B cell (primary cell): ENCODE data around the gene NKTR.

Experiments
- EZH2 ChIP-seq: IDR thresholded peaks from 2 replicates; pipeline ENCODE4 v1.6.1; 2012; ENCODE audit warnings: borderline replicate concordance, low read depth, mild to moderate bottlenecking, moderate library complexity, low read length; ENCODE audit not compliant: insufficient read depth, poor library complexity, severe bottlenecking
- TF ChIP-seq, protein P1 (sequence below): fragments of 200-600 bp; IDR thresholded peaks from one replicate; pipeline ENCODE4 v1.8.0; 2022; ENCODE audit warnings: antibody characterized with exemption, mild to moderate bottlenecking

DNA sequence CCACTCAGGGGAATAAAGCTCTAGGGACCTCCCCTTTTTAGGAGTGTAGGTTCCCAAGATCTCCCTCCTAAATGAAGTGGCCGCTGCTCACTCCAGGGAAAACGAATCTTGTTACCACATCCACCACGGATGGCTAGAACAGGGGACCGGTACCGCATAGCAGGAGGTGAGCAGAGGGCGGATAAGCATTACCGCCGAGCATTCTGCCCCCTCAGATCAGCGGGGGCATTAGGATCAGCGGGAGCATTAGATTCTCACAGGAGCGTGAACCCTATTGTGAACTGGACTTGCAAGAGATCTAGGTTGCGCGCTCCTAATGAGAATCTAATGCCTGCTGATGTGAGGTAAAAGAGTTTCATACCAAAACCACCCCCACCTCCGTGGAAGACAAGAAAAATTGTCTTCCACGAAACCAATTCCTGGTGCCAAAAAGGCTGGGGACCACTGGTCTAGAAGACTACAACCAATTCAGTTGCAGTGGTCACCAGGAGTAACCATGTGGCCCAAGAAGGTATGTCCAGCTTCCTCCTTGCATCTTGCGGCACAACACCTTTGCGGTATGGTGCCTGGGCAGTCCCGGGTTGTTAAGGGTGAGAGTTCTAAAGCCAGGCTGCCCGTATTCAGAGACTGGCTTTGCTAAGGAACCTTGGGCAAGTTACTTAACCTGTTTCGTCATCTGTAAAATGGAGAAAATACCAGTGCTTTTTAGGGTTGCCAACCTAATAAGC, 10.9 kb upstream of the NKTR start:
- TF ChIP-seq, protein P1, sequence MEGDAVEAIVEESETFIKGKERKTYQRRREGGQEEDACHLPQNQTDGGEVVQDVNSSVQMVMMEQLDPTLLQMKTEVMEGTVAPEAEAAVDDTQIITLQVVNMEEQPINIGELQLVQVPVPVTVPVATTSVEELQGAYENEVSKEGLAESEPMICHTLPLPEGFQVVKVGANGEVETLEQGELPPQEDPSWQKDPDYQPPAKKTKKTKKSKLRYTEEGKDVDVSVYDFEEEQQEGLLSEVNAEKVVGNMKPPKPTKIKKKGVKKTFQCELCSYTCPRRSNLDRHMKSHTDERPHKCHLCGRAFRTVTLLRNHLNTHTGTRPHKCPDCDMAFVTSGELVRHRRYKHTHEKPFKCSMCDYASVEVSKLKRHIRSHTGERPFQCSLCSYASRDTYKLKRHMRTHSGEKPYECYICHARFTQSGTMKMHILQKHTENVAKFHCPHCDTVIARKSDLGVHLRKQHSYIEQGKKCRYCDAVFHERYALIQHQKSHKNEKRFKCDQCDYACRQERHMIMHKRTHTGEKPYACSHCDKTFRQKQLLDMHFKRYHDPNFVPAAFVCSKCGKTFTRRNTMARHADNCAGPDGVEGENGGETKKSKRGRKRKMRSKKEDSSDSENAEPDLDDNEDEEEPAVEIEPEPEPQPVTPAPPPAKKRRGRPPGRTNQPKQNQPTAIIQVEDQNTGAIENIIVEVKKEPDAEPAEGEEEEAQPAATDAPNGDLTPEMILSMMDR: no peak
- no peak for TF ChIP-seq EZH2
